ENCODE measurements around the gene KLHL40. TPM values are rescaled to one million over a fixed set of nuclear protein-coding genes. Genes with fewer than 3 reads are reported as not detected.

Gene KLHL40
- total RNA-seq, 1 donor from 2014 or later, result 0.12 TPM

- TF ChIP-seq CTCF (conservative IDR thresholded peaks at IDR 0.05), result no peak
- H3K27me3 Mint-ChIP-seq, result peaks cover 23% of the 10 kb centered on the region
- no peaks in the 10 kb centered on the region for H3K36me3 Mint-ChIP-seq
- no peaks in the 10 kb centered on the region for H3K9me3 Mint-ChIP-seq
- DNase-seq (ENCODE audit: extremely low spot score, unreplicated experiment), result no peak
- H3K4me1 Mint-ChIP-seq (ENCODE audit: unreplicated experiment), result peaks cover 6% of the 10 kb centered on the region
- no peak overlapping the region for H3K27ac Mint-ChIP-seq
- no peak overlapping the region for H3K4me3 Mint-ChIP-seq
Observed at GRCh38 chr3:42686832-42687650, 1.7 kb downstream of the KLHL40 start.

- no peaks in the 10 kb centered on the region for H3K9me3 Mint-ChIP-seq
- H3K4me3 Mint-ChIP-seq, result no peak overlapping the region
- no peak for DNase-seq (ENCODE audit: extremely low spot score, unreplicated experiment)
- H3K27ac Mint-ChIP-seq, result no peak overlapping the region
- no peak for TF ChIP-seq CTCF (conservative IDR thresholded peaks at IDR 0.05)
- H3K27me3 Mint-ChIP-seq, result peaks cover 23% of the 10 kb centered on the region
- peaks cover 6% of the 10 kb centered on the region for H3K4me1 Mint-ChIP-seq (ENCODE audit: unreplicated experiment)
- H3K36me3 Mint-ChIP-seq, result no peaks in the 10 kb centered on the region
Observed at GRCh38 chr3:42688016-42688415, 2.7 kb downstream of the KLHL40 start.

GRCh38 chr3:42688487-42689420 is 3.4 kb downstream of the KLHL40 start:
- Mint-ChIP-seq H3K4me3 (no peak overlapping the region), H3K27me3 (peaks cover 23% of the 10 kb centered on the region), H3K27ac (no peak overlapping the region), H3K9me3 (no peaks in the 10 kb centered on the region), H3K36me3 (no peaks in the 10 kb centered on the region), H3K4me1 (ENCODE audit: unreplicated experiment) (peaks cover 6% of the 10 kb centered on the region)
- no peak for TF ChIP-seq CTCF (conservative IDR thresholded peaks at IDR 0.05)
- DNase-seq (ENCODE audit: extremely low spot score, unreplicated experiment), result no peak

- H3K27me3 Mint-ChIP-seq, result peaks cover 23% of the 10 kb centered on the region
- no peak for DNase-seq (ENCODE audit: extremely low spot score, unreplicated experiment)
- H3K4me3 Mint-ChIP-seq, result no peak overlapping the region
- no peak overlapping the region for H3K27ac Mint-ChIP-seq
- H3K9me3 Mint-ChIP-seq, result no peaks in the 10 kb centered on the region
- no peak for TF ChIP-seq CTCF (conservative IDR thresholded peaks at IDR 0.05)
- H3K36me3 Mint-ChIP-seq, result no peaks in the 10 kb centered on the region
- H3K4me1 Mint-ChIP-seq (ENCODE audit: unreplicated experiment), result peaks cover 5% of the 10 kb centered on the region
Observed at GRCh38 chr3:42689421-42690014, 4.2 kb downstream of the KLHL40 start.

GRCh38 chr3:42690191-42690590 is 4.9 kb downstream of the KLHL40 start:
- Mint-ChIP-seq H3K27me3 (peaks cover 23% of the 10 kb centered on the region), H3K4me1 (ENCODE audit: unreplicated experiment) (no peaks in the 10 kb centered on the region), H3K36me3 (no peaks in the 10 kb centered on the region), H3K4me3 (no peak overlapping the region), H3K27ac (no peak overlapping the region), H3K9me3 (no peaks in the 10 kb centered on the region)
- DNase-seq (ENCODE audit: extremely low spot score, unreplicated experiment), result no peak
- TF ChIP-seq CTCF (conservative IDR thresholded peaks at IDR 0.05), result no peak

Measured in type B pancreatic cell (in vitro differentiated cells).